ENCODE data around the gene CHRND.

- no peak for TF ChIP-seq CTCF (IDR thresholded peaks at IDR 0.05)
- TF ChIP-seq POLR2A (IDR thresholded peaks at IDR 0.05): no peak
Observed at GRCh38 chr2:232581725-232582124, 55.8 kb downstream of the CHRND start.

Data from testis (tissue), 2 donors.